Stimulated activated CD4-positive, alpha-beta T cell treated with anti-CD3 and anti-CD28 coated beads, TNF-alpha, amount 100 ng/mL, for 1 hour (primary cell): ENCODE data around the gene HSPA12B.

ENCODE experiments used
- DNase-seq, 3 donors: peaks; one replicate each; pipeline ENCODE4 v3.0.0-alpha.2; 2020; ENCODE audit warnings: low read depth in 3 of 3, low spot score in 1 of 3

HSPA12B gene

DNA sequence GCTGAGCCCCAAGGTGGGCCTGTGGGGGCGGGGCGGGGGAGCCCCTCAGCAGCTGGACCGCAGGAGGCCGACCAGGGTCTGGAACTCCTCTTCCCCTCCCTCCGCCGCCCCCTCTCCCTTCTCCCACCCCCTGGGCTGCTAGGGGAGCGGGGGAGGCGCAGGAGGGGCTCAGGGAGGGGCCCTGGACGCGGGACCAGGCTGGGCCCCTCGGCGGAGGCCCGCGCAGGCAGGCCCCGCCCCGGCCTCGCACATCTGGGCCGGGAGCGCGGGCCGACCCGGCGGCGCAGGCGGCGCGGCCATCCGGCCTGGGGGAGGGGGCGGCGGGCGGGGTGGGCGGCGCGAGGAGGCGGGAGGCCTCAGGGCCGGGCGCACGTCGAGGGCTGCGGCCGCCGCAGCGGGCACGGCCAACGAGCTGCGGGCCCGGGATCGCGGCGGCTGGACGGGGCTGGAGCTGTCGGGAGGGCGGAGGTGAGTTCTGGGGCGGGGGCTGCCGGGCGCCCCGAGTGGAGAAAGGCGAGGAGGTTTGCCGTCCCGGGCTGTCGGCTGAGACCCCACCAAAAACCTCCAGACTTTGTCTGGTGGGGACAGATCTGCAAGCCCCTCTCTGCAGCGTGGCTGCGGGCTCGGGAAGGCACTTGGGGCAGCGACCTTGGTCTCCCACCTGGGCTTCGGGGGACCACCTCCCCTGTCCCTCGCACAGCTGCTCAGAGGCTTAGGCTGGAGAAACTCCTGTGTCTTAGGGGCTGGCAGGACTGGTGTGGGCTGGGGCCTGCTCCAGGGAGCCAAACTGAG, at the start of gene HSPA12B:
Gene HSPA12B, plus strand, starts transcription at position 359 of the 792 bp plus-strand sequence. CDS start 5,990 bp downstream, outside the sequence.
- no peak for DNase-seq

DNA sequence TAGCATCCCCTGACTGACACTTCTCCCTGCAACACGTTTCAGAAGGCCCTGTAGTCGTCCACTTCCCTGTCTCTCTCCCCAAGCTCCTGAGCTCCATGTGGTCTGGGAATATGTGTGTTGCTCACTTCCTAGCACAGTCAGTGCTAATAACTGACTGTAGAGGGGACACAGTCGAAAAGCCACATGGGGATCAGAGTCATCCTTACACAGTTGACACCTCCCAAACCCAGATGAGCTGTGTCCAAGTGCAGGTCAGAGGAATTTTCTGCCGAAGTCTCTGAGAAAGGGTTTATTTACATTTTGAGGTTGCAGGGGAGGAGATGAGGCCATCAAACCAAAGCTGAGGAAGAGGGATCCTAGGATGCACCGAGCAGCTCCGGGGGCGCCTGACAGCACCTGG, 47.1 kb upstream of the HSPA12B start:
- no peak for DNase-seq

- DNase-seq = no peak
Observed at GRCh38 chr20:3686421-3686820, 46.1 kb upstream of the HSPA12B start.

DNA sequence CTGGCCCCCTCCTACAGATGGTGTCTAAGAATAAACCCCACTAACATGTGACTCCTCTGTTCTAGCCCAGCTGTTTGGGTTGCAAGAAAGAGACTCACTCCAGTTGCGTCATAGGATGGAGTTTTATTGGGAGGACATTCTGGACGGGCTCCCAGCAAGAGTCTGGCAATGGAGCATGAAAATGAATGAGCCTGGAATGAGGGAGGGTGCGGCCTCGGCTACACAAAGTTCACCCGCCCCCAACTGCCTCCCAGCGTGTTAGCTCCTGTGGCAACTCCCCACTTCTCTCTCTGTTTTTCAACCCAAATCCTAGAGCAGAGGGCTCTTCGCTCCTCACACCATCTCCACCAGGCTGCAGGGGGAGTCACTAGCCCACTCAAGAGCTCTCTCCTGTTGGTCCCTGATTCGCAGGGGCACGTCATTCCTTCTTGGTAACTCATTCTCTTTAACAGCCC, 45.6 kb upstream of the HSPA12B start:
- no peak for DNase-seq

DNA sequence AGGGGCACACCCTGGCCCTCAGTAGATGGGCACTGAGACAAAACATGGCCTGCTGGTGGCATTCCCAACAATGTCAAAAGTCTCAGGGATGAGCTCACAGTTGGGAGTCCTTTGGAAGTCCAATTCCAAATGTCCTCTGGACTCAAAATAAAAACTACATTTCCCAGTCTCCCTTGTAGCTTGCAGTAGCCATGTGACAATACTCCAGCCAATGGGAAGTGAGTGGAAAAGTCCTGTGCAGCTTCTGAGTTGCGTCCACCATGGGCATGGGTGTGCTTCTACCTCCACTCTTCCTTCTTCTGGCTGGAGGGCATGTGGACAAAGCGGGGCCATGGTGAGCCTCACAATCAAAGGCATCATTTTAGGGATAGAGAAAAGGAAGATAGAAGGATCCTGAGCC, 44.8 kb upstream of the HSPA12B start:
- DNase-seq = no peak

- no peak for DNase-seq
Observed at GRCh38 chr20:3689978-3690377, 42.5 kb upstream of the HSPA12B start.

DNA sequence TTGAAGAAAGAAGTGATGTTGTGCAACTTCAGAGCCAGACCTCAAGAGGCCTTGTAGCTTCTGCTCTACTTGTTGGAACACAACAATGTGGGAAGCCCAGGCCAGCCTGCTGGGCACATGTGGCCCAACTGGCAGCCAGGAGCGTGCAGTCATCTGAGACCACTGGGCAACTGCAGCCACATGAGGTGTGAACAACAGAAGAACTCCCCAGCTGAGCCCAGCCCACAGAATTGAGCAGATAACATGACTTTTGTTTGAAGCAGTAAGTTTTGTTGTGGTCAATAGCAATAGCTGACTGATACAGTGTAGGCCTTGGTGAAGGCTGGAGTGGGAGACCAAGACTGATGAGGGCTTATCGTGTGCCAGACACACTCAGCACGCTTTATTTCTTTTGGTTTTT, 42.1 kb upstream of the HSPA12B start:
- no peak for DNase-seq

- no peak for DNase-seq
Observed at GRCh38 chr20:3691306-3691705, 41.2 kb upstream of the HSPA12B start.

GRCh38 chr20:3691897-3692296, 40.6 kb upstream of the HSPA12B start:
- no peak for DNase-seq

DNA sequence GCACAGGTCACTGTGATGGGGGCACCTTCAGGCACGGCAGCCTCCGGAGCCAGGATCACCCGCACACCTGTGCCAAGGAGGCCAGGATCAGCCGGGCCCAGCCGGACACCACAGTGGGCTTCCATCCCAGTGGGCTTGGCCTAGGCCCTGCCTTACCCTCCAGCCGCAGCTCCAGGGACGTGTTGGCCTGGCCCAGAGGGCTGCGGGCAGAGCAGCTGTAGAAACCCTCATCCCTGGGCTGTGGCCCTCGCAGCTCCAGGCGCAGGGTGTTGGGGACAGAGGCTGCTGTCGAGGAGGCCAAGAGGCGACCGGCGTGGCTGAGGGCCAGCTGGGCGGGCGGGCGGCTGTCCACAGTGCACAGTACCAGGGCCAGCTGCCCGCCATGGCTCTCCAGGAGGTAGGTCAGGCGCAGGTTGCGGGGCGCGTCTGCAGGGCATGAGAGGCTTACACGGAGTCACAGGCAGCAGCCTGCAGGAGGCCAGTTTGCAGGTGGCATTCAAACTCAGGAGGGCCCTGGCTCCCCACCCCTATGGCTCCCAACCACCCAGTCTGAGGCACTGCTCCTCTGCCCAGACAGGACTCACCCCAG, 39.7 kb upstream of the HSPA12B start:
- DNase-seq = no peak

GRCh38 chr20:3693376-3693775, 39.1 kb upstream of the HSPA12B start:
- no peak for DNase-seq

GRCh38 chr20:3694864-3695263, 37.6 kb upstream of the HSPA12B start:
- DNase-seq = no peak

DNA sequence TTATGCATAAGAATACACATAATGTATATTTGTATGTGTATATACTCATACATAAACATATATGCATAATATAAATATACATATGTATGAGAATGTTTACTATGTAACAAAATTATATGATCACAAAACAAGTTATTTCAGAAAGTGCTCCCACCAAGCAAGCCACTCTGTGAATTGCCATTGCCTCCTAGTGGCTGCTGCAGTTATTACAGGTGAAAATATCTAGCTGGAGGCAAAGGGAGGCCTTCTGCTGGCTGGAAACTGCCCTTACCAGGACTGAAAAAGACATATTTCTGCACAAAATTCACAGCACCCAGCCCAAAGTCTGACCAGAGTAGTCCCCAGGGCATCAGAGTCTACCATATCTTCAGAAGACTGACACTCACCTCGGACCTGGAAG, 36.3 kb upstream of the HSPA12B start:
- DNase-seq = no peak

GRCh38 chr20:3696745-3697587, 35.5 kb upstream of the HSPA12B start:
- no peak for DNase-seq

DNA sequence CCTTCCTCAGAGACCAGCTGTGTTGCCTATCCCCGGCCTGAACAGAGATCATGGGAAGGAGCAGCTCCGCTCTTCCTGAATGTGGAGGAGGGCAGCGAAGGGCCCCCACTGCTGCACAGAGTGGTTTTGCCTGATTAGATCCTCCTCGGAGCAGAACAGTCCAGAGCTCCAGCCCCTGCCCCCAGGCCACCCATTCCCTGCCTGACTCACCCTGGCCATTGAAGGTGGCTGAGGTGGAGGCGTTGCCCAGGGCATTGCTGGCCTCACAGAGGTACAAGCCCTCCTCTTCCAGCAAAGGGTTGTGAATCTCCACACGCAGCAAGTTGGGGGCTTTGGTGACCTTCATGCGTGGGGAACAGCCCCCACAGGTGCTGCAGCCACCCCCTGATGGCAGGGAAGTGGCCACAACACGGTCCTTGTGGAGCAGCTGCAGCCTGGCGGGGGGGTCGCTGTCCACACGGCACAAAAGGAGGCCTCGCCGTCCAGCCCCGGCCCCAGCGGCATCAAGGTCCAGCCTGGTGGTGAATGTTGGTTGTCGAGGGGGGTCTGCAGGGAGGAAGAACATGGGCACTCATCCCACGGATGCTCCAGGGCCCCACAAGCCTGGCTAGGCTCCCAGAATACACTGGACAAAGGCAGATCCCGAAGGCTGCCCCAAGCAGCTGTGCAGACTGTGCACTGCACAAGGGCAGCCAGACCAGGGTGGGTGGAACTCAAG, 34.7 kb upstream of the HSPA12B start:
- no peak for DNase-seq

DNA sequence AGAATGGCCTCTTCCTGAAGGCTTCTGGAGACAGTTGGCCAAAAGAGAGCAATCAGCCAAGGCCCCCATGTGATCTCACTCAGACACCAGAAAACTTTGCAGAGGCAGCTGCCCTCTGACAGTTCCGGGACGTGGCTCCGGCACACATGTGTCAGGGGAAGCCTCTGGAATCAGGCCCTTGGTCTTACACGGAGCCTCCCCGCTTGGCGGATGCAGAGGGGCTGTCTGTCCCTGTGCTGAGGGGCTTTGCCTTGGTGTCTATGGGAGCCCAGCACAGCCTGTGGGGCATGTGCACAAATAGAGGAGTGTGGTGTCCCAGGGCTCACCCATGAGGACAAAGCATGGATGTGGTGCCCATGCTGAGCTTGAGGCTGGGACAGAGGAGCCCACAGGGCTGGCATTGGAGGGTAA, 33.9 kb upstream of the HSPA12B start:
- no peak for DNase-seq

GRCh38 chr20:3699037-3699436, 33.4 kb upstream of the HSPA12B start:
- DNase-seq = no peak

DNA sequence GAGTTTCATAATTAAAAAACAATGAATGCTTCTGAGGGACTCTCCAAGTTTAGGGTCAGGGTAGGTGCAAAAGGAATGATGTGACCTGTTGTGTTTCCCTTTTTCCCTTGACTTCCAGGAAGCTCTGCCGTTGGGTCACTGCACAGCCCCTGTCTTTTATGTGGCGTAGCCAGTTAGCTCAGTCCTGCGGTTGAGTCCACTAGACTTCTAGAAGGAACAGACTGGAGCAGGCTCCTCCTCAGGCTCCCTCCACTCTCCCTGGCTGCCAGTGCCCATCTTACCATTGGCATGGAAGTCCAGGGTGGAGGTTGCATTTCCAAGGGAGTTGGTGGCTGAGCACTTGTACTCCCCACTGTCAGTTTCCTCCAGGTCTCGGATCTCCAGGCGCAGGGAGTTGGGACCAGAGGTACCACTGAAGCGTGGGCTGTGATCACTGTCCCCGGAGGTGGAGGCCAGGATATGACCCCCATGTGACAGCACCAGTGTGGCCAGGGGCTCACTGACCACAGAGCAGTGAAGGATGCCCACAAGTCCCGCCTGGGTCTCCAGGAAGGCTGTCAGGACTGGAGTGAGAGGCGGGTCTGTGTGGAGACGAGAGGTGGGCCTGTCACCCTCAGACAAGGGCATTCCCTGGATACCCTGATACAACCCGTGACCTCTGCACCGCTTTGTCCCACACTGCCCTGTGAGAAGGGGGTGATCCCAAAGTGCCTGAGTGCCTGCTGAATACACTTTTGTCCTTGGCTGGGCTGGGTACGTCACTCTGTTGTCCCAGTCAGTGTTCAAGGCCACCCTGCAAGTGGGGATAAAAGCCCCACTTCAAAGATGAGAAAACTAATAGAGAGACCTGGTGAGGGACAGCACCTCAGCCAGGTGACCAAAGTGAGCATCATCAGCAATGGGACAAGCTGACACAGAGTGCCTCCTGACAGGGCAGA, 31.2 kb upstream of the HSPA12B start:
- no peak for DNase-seq

GRCh38 chr20:3702611-3703391, 29.7 kb upstream of the HSPA12B start:
- no peak for DNase-seq
